ENCODE data around the gene ARHGAP22.

ARHGAP22 gene

DNA sequence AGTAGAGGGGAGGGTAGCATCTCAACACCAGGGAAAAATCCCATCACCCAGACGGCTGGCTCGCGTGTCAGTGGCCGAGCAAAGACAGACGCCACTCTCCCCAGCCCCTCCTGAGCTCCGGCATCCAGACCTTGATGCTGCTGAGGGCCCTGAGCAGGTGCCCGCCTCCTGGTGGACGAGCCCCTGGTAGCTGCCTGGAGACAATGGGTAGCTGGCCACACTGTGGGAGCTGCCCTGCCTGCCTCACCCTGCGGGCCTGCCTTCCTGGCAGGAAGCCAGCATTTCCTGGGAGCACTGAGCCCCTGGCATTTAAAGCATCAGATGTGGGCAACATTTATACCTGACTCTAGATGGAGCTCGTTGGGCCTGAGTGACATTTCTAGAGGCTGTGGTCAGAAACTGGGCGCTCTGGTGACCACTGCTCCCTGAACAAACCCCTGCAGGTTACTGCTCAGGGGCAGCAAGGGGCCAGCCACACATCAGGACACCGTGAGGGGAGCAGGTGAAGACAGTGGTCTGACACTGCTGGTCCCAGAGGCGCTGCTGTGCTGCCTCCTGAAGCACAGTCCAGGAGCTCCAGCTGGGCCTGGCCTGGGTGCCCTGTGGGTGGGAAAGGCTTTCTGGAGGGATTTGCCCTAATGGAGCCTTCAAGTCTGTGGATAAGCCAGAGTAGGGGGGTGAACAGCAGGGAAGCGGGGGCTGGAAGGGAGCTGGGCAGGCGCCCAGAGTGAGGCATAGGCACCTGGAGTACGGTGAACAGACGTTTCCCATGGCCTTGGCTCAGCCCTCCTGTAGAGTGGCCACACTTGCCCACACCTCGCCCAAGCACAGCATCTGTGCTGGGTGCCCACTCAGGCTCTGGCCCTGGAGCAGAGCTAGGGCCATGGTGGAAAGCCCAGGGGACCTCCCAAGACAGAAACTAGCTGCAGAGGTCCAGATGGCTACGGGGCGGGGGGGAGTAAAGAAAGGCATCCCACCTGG lies 159.7 kb downstream of the ARHGAP22 start:
- peak; percentile 64 for ATAC-seq (ENCODE audit: low read depth)
- Histone ChIP-seq H3K27me3 (ENCODE audit: insufficient read depth, poor library complexity, severe bottlenecking) (no peaks in the 10 kb centered on the region), H3K4me1 (ENCODE audit: insufficient read depth, poor library complexity, severe bottlenecking) (no peaks in the 10 kb centered on the region), H3K9me3 (ENCODE audit: severe bottlenecking) (no peaks in the 10 kb centered on the region), H3K4me3 (ENCODE audit: severe bottlenecking) (no peak overlapping the region), H3K27ac (ENCODE audit: poor library complexity, severe bottlenecking) (no peak overlapping the region), H3K36me3 (ENCODE audit: low read depth) (no peaks in the 10 kb centered on the region)
- TF ChIP-seq, protein P1, sequence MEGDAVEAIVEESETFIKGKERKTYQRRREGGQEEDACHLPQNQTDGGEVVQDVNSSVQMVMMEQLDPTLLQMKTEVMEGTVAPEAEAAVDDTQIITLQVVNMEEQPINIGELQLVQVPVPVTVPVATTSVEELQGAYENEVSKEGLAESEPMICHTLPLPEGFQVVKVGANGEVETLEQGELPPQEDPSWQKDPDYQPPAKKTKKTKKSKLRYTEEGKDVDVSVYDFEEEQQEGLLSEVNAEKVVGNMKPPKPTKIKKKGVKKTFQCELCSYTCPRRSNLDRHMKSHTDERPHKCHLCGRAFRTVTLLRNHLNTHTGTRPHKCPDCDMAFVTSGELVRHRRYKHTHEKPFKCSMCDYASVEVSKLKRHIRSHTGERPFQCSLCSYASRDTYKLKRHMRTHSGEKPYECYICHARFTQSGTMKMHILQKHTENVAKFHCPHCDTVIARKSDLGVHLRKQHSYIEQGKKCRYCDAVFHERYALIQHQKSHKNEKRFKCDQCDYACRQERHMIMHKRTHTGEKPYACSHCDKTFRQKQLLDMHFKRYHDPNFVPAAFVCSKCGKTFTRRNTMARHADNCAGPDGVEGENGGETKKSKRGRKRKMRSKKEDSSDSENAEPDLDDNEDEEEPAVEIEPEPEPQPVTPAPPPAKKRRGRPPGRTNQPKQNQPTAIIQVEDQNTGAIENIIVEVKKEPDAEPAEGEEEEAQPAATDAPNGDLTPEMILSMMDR (IDR thresholded peaks at IDR 0.05; ENCODE audit: poor library complexity, severe bottlenecking), result peak; percentile 20
- DNase-seq (ENCODE audit: low spot score), result peak; percentile 60

DNA sequence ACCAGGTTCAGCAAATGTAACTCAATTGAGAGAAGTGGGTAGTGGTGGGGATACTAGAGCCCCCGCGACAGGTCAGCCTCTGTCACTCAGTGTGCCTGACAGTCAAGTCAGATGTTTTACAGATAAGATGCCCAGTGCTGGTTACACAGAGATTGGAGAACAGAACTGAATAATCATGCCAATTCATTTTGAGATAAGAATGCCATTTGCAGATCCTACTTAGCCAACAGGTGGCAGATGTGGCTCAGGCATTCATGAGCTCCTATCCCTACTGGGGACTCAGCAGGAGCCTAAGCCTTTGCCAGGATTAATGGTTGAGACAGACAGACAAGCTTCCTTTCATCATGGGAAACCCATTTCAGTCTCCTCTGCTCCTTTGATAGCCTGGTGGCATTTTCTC lies 160.6 kb downstream of the ARHGAP22 start:
- Histone ChIP-seq H3K4me1 (ENCODE audit: insufficient read depth, poor library complexity, severe bottlenecking) (no peaks in the 10 kb centered on the region), H3K4me3 (ENCODE audit: severe bottlenecking) (no peak overlapping the region), H3K36me3 (ENCODE audit: low read depth) (no peaks in the 10 kb centered on the region), H3K27ac (ENCODE audit: poor library complexity, severe bottlenecking) (no peak overlapping the region), H3K27me3 (ENCODE audit: insufficient read depth, poor library complexity, severe bottlenecking) (no peaks in the 10 kb centered on the region), H3K9me3 (ENCODE audit: severe bottlenecking) (no peaks in the 10 kb centered on the region)
- peak; percentile 55 for ATAC-seq (ENCODE audit: low read depth)
- TF ChIP-seq, protein P1 (IDR thresholded peaks at IDR 0.05; ENCODE audit: poor library complexity, severe bottlenecking), result peak; percentile 33
- no peak for DNase-seq (ENCODE audit: low spot score)

DNA sequence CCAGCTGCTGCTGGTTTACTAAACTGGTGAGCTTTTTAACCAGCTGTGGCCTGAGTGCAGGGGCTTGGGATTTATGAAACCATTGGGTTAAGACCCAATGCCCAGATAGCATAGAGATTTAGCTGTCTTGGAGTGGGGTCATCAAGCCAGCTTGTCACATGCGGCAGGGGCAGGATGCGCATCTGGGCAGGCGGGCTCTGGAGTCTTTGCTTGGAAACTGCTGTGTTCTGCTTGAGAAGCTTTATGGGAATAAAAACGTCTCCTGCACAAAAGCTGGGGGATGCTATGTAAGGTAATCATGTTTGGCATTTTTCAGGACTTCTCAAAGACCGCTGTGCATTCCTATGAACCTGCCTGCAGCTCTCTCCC lies 162.1 kb downstream of the ARHGAP22 start:
- ATAC-seq (ENCODE audit: low read depth), result no peak

DNA sequence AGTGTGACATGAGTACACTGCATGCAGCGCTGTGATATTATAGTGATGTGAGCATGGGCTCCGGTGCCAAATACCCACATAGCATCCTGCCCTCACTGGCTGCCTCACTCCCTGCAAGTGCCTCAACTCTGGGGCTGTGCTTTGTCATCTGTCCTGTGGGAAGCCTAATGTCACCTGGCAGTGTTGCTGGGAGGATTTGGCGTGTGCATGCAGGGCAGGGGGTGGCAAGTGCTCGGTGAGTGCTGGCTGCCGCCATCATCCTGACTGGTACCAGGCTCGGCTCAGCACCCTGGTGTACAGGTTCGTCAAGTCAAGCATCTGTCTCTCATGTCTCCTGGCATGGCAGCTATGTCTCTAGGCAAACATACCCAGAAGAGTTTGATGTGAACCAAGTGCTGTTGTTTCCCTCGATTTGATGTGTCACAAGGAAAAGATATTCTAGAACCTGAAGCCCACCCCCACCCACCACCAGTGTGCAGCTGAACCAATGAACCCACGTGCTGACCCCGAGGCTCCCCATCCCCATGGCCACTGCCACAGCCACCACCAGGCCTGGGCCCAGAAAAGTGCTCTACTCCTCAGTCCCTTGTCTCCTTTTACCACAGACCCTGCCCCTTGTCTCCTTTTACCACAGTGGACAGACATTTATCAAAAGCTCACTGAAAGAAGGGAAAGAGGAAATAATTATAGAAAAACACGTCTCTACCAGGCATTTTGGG lies 162.6 kb downstream of the ARHGAP22 start:
- no peak overlapping the region for H3K4me3 ChIP-seq (ENCODE audit: severe bottlenecking)
- TF ChIP-seq, protein P1 (IDR thresholded peaks at IDR 0.05; ENCODE audit: poor library complexity, severe bottlenecking), result no peak
- H3K36me3 ChIP-seq (ENCODE audit: low read depth), result no peaks in the 10 kb centered on the region
- no peaks in the 10 kb centered on the region for H3K9me3 ChIP-seq (ENCODE audit: severe bottlenecking)
- DNase-seq (ENCODE audit: low spot score) (no peak), ATAC-seq (ENCODE audit: low read depth) (no peak)
- H3K27ac ChIP-seq (ENCODE audit: poor library complexity, severe bottlenecking), result no peak overlapping the region
- no peaks in the 10 kb centered on the region for H3K27me3 ChIP-seq (ENCODE audit: insufficient read depth, poor library complexity, severe bottlenecking)
- no peaks in the 10 kb centered on the region for H3K4me1 ChIP-seq (ENCODE audit: insufficient read depth, poor library complexity, severe bottlenecking)

More for the DNA sequence above, 162.1 kb downstream of the ARHGAP22 start:
- H3K36me3 ChIP-seq (ENCODE audit: low read depth), result no peaks in the 10 kb centered on the region
- H3K4me3 ChIP-seq (ENCODE audit: severe bottlenecking), result no peak overlapping the region
- TF ChIP-seq, protein P1 (IDR thresholded peaks at IDR 0.05; ENCODE audit: poor library complexity, severe bottlenecking), result no peak
- no peaks in the 10 kb centered on the region for H3K9me3 ChIP-seq (ENCODE audit: severe bottlenecking)
- DNase-seq (ENCODE audit: low spot score), result no peak
- no peak overlapping the region for H3K27ac ChIP-seq (ENCODE audit: poor library complexity, severe bottlenecking)
- H3K4me1 ChIP-seq (ENCODE audit: insufficient read depth, poor library complexity, severe bottlenecking), result no peaks in the 10 kb centered on the region
- H3K27me3 ChIP-seq (ENCODE audit: insufficient read depth, poor library complexity, severe bottlenecking), result no peaks in the 10 kb centered on the region
